KOPT-K1 (cell line): ENCODE results near the gene ANXA6.

Experiments used
- H3K27ac ChIP-seq: fragments of 200-600 bp; sonication (generic); 2 replicates; pipeline ENCODE4 v1.5.1; 2016; ENCODE audit warnings: antibody characterized with exemption, mild to moderate bottlenecking, low read depth, low read length; ENCODE audit not compliant: poor library complexity, severe bottlenecking
- H3K36me3 ChIP-seq: fragments of 200-600 bp; sonication (generic); 2 replicates; pipeline ENCODE4 v1.5.1; 2017; ENCODE audit warnings: antibody characterized with exemption, mild to moderate bottlenecking, low read length, moderate library complexity; ENCODE audit not compliant: insufficient read depth
- H3K9me3 ChIP-seq: fragments of 200-600 bp; sonication (generic); 2 replicates; pipeline ENCODE4 v1.5.1; 2017; ENCODE audit warnings: antibody characterized with exemption, low read length, mild to moderate bottlenecking; ENCODE audit not compliant: insufficient read depth, poor library complexity, severe bottlenecking

ANXA6 gene

GRCh38 chr5:151055336-151055735 is 102.2 kb downstream of the ANXA6 start:
- H3K27ac ChIP-seq, result no peak overlapping the region
- no peaks in the 10 kb centered on the region for H3K9me3 ChIP-seq
- H3K36me3 ChIP-seq, result peaks cover 90% of the 10 kb centered on the region

GRCh38 chr5:151054709-151055108 is 102.9 kb downstream of the ANXA6 start:
- peaks cover 89% of the 10 kb centered on the region for H3K36me3 ChIP-seq
- H3K27ac ChIP-seq, result no peak overlapping the region
- no peaks in the 10 kb centered on the region for H3K9me3 ChIP-seq

GRCh38 chr5:151053796-151054462 is 103.7 kb downstream of the ANXA6 start:
- no peaks in the 10 kb centered on the region for H3K9me3 ChIP-seq
- H3K36me3 ChIP-seq, result peaks cover 89% of the 10 kb centered on the region
- H3K27ac ChIP-seq, result no peak overlapping the region

- H3K27ac ChIP-seq, result no peak overlapping the region
- H3K36me3 ChIP-seq, result peaks cover 89% of the 10 kb centered on the region
These were observed 104.7 kb downstream of the ANXA6 start for GRCh38 chr5:151052836-151053235.

GRCh38 chr5:151051931-151052608 is 105.5 kb downstream of the ANXA6 start:
- Histone ChIP-seq H3K9me3 (no peaks in the 10 kb centered on the region), H3K36me3 (peaks cover 90% of the 10 kb centered on the region), H3K27ac (no peak overlapping the region)

More at GRCh38 chr5:151052836-151053235, 104.7 kb downstream of the ANXA6 start:
- H3K9me3 ChIP-seq, result no peaks in the 10 kb centered on the region

GRCh38 chr5:151051066-151051930 is 106.3 kb downstream of the ANXA6 start:
- no peak overlapping the region for H3K27ac ChIP-seq
- no peaks in the 10 kb centered on the region for H3K9me3 ChIP-seq
- peaks cover 90% of the 10 kb centered on the region for H3K36me3 ChIP-seq
